ENCODE measurements around the gene COL28A1. TPM values are rescaled to one million over a fixed set of nuclear protein-coding genes. Genes with fewer than 3 reads are reported as not detected.

COL28A1 gene
- total and polyA plus RNA-seq, 4 donors: 0.05 to 0.50 (median 0.18) TPM

- Histone ChIP-seq H3K9me3 (ENCODE audit: control insufficient read depth in 4 of 4, low read length in 3 of 4) (no peaks in the 10 kb centered on the region), H3K36me3 (ENCODE audit: control insufficient read depth in 4 of 4, insufficient read depth in 3 of 4, low read depth in 1 of 4, low read length in 3 of 4) (no peaks in the 10 kb centered on the region), H3K4me1 (ENCODE audit: control insufficient read depth in 4 of 4, insufficient read depth in 4 of 4, low read length in 3 of 4) (no peaks in the 10 kb centered on the region), H3K27ac (ENCODE audit: low read depth in 1 of 2, low read length in 2 of 2) (no peak overlapping the region), H3K4me3 (ENCODE audit: low read depth in 1 of 3, low read length in 3 of 3) (no peak overlapping the region), H3K27me3 (ENCODE audit: control insufficient read depth in 4 of 4, insufficient read depth in 4 of 4, low read length in 3 of 4) (no peaks in the 10 kb centered on the region), H3K9ac (ENCODE audit: low read depth in 1 of 2, low read length in 2 of 2) (no peak overlapping the region)
- TF ChIP-seq TAF1 (conservative IDR thresholded peaks at IDR 0.05) (no peak), RXRA (IDR thresholded peaks at IDR 0.05) (no peak), RAD21 (IDR thresholded peaks at IDR 0.05) (no peak), REST (IDR thresholded peaks at IDR 0.05) (no peak), NR2F2 (IDR thresholded peaks at IDR 0.05) (no peak), CTCF (IDR thresholded peaks at IDR 0.05; ENCODE audit: low read depth, low read length, missing input control) (no peak), GABPA (IDR thresholded peaks at IDR 0.05 in 1 of 2, conservative IDR thresholded peaks at IDR 0.05 in 1 of 2) (no peak), HNF4G (IDR thresholded peaks at IDR 0.05) (no peak), JUND (IDR thresholded peaks at IDR 0.05) (no peak), FOXA1 (IDR thresholded peaks at IDR 0.05) (no peak), EGR1 (IDR thresholded peaks at IDR 0.05; ENCODE audit: low read depth in 2 of 2) (no peak), ATF3 (IDR thresholded peaks at IDR 0.05) (no peak)
- WGBS: 88% methylated on average over 3 of the region's 3 CpGs
- DNase-seq (ENCODE audit: low spot score): no peak
Measured at GRCh38 chr7:7417851-7418250, 117.8 kb downstream of the COL28A1 start.

- Histone ChIP-seq H3K9ac (ENCODE audit: low read depth in 1 of 2, low read length in 2 of 2) (no peak overlapping the region), H3K4me3 (ENCODE audit: low read depth in 1 of 3, low read length in 3 of 3) (no peak overlapping the region), H3K27me3 (ENCODE audit: control insufficient read depth in 4 of 4, insufficient read depth in 4 of 4, low read length in 3 of 4) (no peaks in the 10 kb centered on the region), H3K36me3 (ENCODE audit: control insufficient read depth in 4 of 4, insufficient read depth in 3 of 4, low read depth in 1 of 4, low read length in 3 of 4) (no peaks in the 10 kb centered on the region), H3K4me1 (ENCODE audit: control insufficient read depth in 4 of 4, insufficient read depth in 4 of 4, low read length in 3 of 4) (no peaks in the 10 kb centered on the region), H3K27ac (ENCODE audit: low read depth in 1 of 2, low read length in 2 of 2) (no peak overlapping the region), H3K9me3 (ENCODE audit: control insufficient read depth in 4 of 4, low read length in 3 of 4) (no peaks in the 10 kb centered on the region)
- WGBS: 85% methylated on average over 2 of the region's 2 CpGs
- DNase-seq (ENCODE audit: low spot score): no peak
- TF ChIP-seq RAD21 (IDR thresholded peaks at IDR 0.05) (no peak), GABPA (IDR thresholded peaks at IDR 0.05 in 1 of 2, conservative IDR thresholded peaks at IDR 0.05 in 1 of 2) (no peak), MAX (IDR thresholded peaks at IDR 0.05) (no peak), CTCF (IDR thresholded peaks at IDR 0.05; ENCODE audit: low read depth, low read length, missing input control) (no peak), FOXA1 (IDR thresholded peaks at IDR 0.05) (no peak), RXRA (IDR thresholded peaks at IDR 0.05) (no peak), HNF4A (conservative IDR thresholded peaks at IDR 0.05) (no peak), REST (IDR thresholded peaks at IDR 0.05) (no peak), FOXA2 (IDR thresholded peaks at IDR 0.05) (no peak), SP1 (IDR thresholded peaks at IDR 0.05) (no peak), EGR1 (IDR thresholded peaks at IDR 0.05; ENCODE audit: low read depth in 2 of 2) (no peak), ZBTB33 (IDR thresholded peaks at IDR 0.05) (no peak), JUND (IDR thresholded peaks at IDR 0.05) (no peak), ATF3 (IDR thresholded peaks at IDR 0.05) (no peak), YY1 (IDR thresholded peaks at IDR 0.05) (no peak)
Measured at GRCh38 chr7:7417414-7417813, 118.3 kb downstream of the COL28A1 start.

Data from liver (tissue), 9 donors.